Activated T-helper 1 cell treated with anti-CD3 and anti-CD28 coated beads, Interleukin-12 subunit alpha, Interleukin-12 subunit beta, Interleukin-2, Interleukin-4 antibody, amounts not matched to agents 30 ng/mL and 10 ng/mL and 1 ng/mL, durations not matched to agents 14 hours and 24 hours and 36 hours (primary cell): ENCODE results near the gene SV2C. TPM values are rescaled to one million over a fixed set of nuclear protein-coding genes. Genes with fewer than 3 reads are reported as not detected.

Experiments
- DNase-seq: peaks from one replicate; pipeline ENCODE4 v3.0.0; 2021; ENCODE audit warnings: low spot score
- H3K27ac Mint-ChIP-seq: one replicate; pipeline ENCODE4 v1.8.0; 2021; ENCODE audit warnings: mild to moderate bottlenecking, mixed read lengths
- H3K27me3 Mint-ChIP-seq: one replicate; pipeline ENCODE4 v1.8.0; 2022; ENCODE audit warnings: mild to moderate bottlenecking, moderate library complexity, mixed read lengths; ENCODE audit not compliant: insufficient read depth
- H3K36me3 Mint-ChIP-seq: one replicate; pipeline ENCODE4 v1.8.0; 2021; ENCODE audit warnings: low read depth, mixed read lengths
- H3K4me1 Mint-ChIP-seq: one replicate; pipeline ENCODE4 v1.8.0; 2021; ENCODE audit warnings: low read depth, mixed read lengths
- H3K4me3 Mint-ChIP-seq: one replicate; pipeline ENCODE4 v1.8.0; 2021; ENCODE audit warnings: mild to moderate bottlenecking, moderate library complexity, mixed read lengths
- H3K9me3 Mint-ChIP-seq: one replicate; pipeline ENCODE4 v1.8.0; 2021; ENCODE audit warnings: mixed read lengths
- intact Hi-C: fragments of 100-400 bp; cut with micrococcal nuclease; formaldehyde crosslinking; loops from one replicate; pipeline ENCODE4 v1.15.1; 2024
- total RNA-seq: library from RNA; stranded (reverse); gene quantifications from 2 replicates; pipeline ENCODE4 v1.2.3, GENCODE V29; 2022

SV2C gene
- total RNA-seq, 1 donor from 2014 or later, result 0.05 TPM

DNA sequence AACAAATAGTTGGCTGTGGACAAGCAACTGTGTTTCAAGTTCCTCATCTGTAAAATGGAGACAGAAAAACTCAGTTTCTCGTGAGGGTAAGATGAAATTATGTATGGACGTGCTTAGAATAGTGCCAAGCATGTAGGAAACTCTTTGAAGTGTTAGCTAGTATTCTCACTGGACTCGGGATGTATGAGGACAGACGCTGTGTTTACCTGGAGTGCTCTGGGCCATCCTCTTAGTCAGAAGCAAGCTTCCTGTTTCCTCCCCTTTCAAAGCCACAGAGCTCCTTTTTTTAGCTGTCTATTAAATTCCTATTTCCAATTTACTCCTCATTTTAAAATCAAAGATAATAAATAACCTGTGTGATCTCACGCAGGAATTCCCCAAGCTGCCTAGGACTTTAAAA, 296.1 kb downstream of the SV2C start:
- intact Hi-C loops, result no loop called here
- peak overlapping the region; percentile 2 for H3K4me3 Mint-ChIP-seq
- peak overlapping the region; percentile 43 for H3K27ac Mint-ChIP-seq
- no peaks in the 10 kb centered on the region for H3K27me3 Mint-ChIP-seq
- H3K9me3 Mint-ChIP-seq, result no peaks in the 10 kb centered on the region
- no peaks in the 10 kb centered on the region for H3K36me3 Mint-ChIP-seq
- peaks cover 20% of the 10 kb centered on the region for H3K4me1 Mint-ChIP-seq
- no peak for DNase-seq

- H3K9me3 Mint-ChIP-seq, result no peaks in the 10 kb centered on the region
- no peaks in the 10 kb centered on the region for H3K27me3 Mint-ChIP-seq
- H3K4me1 Mint-ChIP-seq, result peaks cover 23% of the 10 kb centered on the region
- no peak for DNase-seq
- no peak overlapping the region for H3K4me3 Mint-ChIP-seq
- no peak overlapping the region for H3K27ac Mint-ChIP-seq
- H3K36me3 Mint-ChIP-seq, result no peaks in the 10 kb centered on the region
- intact Hi-C loops, result no loop called here
Measured at GRCh38 chr5:76379855-76380254, 296.7 kb downstream of the SV2C start.

DNA sequence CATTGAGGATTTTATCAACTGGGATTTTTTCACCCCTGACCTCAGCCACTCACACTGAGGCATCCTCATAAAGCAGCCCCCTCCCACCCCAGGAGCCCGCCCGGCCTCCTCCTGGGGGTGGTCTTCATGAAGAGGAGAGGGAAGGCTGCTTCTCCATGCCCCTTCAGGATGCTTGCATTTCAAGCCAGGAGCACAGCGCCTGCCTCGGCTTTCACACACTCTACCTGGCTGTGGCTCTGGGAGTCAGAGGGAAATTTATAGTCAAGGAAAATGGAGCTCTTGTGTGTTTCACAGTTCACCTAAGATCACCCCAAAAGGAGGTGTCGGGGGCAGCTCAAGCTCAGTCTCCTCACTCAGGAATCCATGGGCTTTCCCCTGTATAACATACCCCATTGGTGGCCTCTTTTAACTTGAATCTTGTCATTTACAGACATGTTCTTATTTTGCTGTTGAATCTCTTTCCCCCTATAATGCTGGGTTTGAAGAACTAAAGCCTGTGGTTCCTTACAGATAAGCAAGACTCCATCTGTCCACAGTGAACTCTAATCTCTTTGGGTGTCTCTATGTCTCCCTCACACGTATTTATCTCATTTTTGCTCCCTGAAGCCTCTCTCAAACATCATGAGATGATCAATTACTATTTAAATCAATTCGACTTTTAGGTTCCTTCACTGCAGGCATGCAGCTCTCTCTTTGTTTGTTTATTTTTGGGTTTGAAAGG, 297.3 kb downstream of the SV2C start:
- no peak overlapping the region for H3K27ac Mint-ChIP-seq
- no peaks in the 10 kb centered on the region for H3K36me3 Mint-ChIP-seq
- H3K4me1 Mint-ChIP-seq, result peaks cover 28% of the 10 kb centered on the region
- intact Hi-C loops, result no loop called here
- no peaks in the 10 kb centered on the region for H3K27me3 Mint-ChIP-seq
- no peak overlapping the region for H3K4me3 Mint-ChIP-seq
- H3K9me3 Mint-ChIP-seq, result no peaks in the 10 kb centered on the region
- DNase-seq, result no peak

GRCh38 chr5:76383126-76383832, 300.1 kb downstream of the SV2C start:
- no peak overlapping the region for H3K27ac Mint-ChIP-seq
- intact Hi-C loops, result no loop called here
- no peaks in the 10 kb centered on the region for H3K9me3 Mint-ChIP-seq

GRCh38 chr5:76384189-76384588, 301.0 kb downstream of the SV2C start:
- Mint-ChIP-seq H3K9me3 (no peaks in the 10 kb centered on the region), H3K4me1 (peaks cover 23% of the 10 kb centered on the region), H3K27me3 (peaks cover under 1% of the 10 kb centered on the region), H3K4me3 (no peak overlapping the region), H3K27ac (no peak overlapping the region), H3K36me3 (no peaks in the 10 kb centered on the region)
- DNase-seq, result no peak
- intact Hi-C loops, result no loop called here

More at GRCh38 chr5:76383126-76383832, 300.1 kb downstream of the SV2C start:
- no peak for DNase-seq
- Mint-ChIP-seq H3K27me3 (no peaks in the 10 kb centered on the region), H3K4me1 (peaks cover 23% of the 10 kb centered on the region), H3K4me3 (no peak overlapping the region), H3K36me3 (no peaks in the 10 kb centered on the region)

GRCh38 chr5:76384705-76385104, 301.5 kb downstream of the SV2C start:
- Mint-ChIP-seq H3K27ac (no peak overlapping the region), H3K4me1 (peaks cover 21% of the 10 kb centered on the region), H3K9me3 (no peaks in the 10 kb centered on the region), H3K4me3 (no peak overlapping the region), H3K36me3 (no peaks in the 10 kb centered on the region), H3K27me3 (peaks cover 3% of the 10 kb centered on the region)
- no peak for DNase-seq
- intact Hi-C loops, result no loop called here

DNA sequence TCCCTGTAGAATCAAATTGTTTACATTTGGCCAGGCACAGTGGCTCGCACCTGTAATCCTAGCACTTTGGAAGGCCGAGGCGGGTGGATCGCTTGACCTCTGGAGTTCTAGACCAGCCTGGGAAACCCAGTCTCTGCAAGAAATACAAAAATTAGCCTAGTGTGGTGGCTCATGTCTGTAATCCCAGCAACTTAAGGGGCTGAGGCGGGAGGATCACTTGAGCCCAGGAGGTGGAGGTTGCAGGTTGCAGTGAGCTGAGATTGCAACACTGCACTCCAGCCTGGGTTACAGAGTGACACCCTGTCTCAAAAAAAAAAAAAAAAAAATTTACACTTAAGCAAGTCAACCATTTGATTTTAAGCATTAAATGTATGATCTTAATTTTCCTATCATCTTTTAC, 302.4 kb downstream of the SV2C start:
- Mint-ChIP-seq H3K36me3 (no peaks in the 10 kb centered on the region), H3K4me1 (peaks cover 29% of the 10 kb centered on the region), H3K27me3 (peaks cover 3% of the 10 kb centered on the region), H3K9me3 (no peaks in the 10 kb centered on the region), H3K4me3 (no peak overlapping the region), H3K27ac (no peak overlapping the region)
- intact Hi-C loops, result no loop called here
- no peak for DNase-seq

DNA sequence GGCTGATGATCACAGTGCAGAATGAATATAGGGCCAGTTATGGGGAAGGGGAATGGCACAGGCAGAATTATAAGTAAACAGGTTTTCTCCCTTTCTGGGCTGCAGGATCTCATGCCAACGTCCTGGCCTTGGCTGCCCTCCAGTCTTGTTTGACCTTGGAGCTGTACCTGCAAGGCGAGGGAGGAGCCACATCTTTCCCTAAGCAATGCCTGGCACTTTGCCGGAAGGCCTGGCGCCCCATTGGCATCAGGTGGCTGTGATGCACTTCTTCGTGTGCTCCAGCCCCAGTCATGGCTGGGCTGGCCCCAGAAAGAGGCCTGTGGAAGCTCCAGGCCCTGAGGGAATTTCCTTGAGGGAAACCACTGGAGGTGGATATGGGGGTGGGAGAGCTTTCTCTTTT, 303.2 kb downstream of the SV2C start:
- no peak for DNase-seq
- no peaks in the 10 kb centered on the region for H3K9me3 Mint-ChIP-seq
- H3K36me3 Mint-ChIP-seq, result no peaks in the 10 kb centered on the region
- peaks cover 37% of the 10 kb centered on the region for H3K4me1 Mint-ChIP-seq
- no peak overlapping the region for H3K4me3 Mint-ChIP-seq
- H3K27ac Mint-ChIP-seq, result no peak overlapping the region
- peaks cover 3% of the 10 kb centered on the region for H3K27me3 Mint-ChIP-seq
- intact Hi-C loops, result no loop called here

DNA sequence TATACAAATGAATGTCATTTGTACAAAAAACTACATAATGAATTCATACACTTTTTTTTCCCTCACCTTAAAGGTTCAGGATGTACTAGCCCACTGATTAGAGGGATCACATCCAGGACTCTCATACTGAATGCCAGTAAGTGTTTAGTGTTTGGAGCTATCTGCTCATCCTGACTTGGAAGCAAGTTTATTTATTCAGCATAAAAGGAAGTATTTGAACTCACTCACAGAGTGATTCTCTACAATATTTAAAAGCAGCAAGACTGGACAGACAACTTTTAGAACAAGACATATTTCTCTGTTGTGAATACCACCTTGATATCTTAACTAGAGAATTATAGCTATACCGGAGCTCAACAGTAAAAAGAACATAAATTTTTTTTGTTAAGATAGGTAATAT, 305.1 kb downstream of the SV2C start:
- peaks cover 3% of the 10 kb centered on the region for H3K27me3 Mint-ChIP-seq
- DNase-seq, result no peak
- H3K27ac Mint-ChIP-seq, result no peak overlapping the region
- peaks cover 51% of the 10 kb centered on the region for H3K4me1 Mint-ChIP-seq
- no peak overlapping the region for H3K4me3 Mint-ChIP-seq
- intact Hi-C loops, result no loop called here
- peaks cover 1% of the 10 kb centered on the region for H3K36me3 Mint-ChIP-seq
- H3K9me3 Mint-ChIP-seq, result no peaks in the 10 kb centered on the region

DNA sequence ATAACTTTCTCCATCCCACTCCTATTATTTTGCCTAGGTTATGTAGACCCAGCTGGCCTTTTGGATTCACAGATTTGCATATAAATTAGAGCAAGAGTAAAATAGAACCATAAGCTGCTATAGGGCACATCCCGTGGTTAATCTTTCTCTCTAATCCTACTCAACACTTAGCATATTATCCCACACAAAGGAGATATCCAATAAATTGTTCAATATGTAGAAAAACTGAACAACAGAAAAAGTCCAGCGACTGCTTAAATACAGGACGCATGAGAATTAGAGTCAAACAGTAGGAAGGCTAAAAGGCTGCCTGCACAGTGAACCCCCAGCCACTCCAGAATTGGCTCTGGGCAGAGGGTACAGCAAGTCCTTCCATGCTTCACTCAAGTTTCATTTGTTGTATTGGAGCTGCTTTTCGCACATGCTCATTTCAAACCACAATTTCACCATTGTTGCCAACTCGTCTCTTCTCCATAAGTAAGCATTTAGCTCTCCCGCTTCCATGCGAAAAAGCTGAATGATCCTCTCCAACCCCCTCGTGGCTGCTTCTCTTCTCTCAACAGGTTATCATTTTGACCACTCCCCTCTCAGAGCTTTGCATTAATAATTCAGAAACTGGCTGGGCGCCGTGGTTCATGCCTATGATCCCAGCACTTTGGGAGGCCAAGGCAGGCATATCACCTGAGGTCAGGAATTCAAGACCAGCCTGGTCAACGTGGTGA, 305.8 kb downstream of the SV2C start:
- no peak overlapping the region for H3K27ac Mint-ChIP-seq
- intact Hi-C loops, result no loop called here
- H3K27me3 Mint-ChIP-seq, result peaks cover 3% of the 10 kb centered on the region
- H3K4me3 Mint-ChIP-seq, result no peak overlapping the region
- no peak for DNase-seq
- peaks cover 53% of the 10 kb centered on the region for H3K4me1 Mint-ChIP-seq
- H3K36me3 Mint-ChIP-seq, result peaks cover 1% of the 10 kb centered on the region
- no peaks in the 10 kb centered on the region for H3K9me3 Mint-ChIP-seq

GRCh38 chr5:76389513-76390154, 306.5 kb downstream of the SV2C start:
- Mint-ChIP-seq H3K4me3 (no peak overlapping the region), H3K36me3 (peaks cover 1% of the 10 kb centered on the region), H3K4me1 (peaks cover 55% of the 10 kb centered on the region), H3K27me3 (peaks cover 3% of the 10 kb centered on the region), H3K9me3 (no peaks in the 10 kb centered on the region), H3K27ac (no peak overlapping the region)
- no peak for DNase-seq
- intact Hi-C loops, result no loop called here

GRCh38 chr5:76391014-76391413, 307.8 kb downstream of the SV2C start:
- Mint-ChIP-seq H3K4me1 (peaks cover 51% of the 10 kb centered on the region), H3K27ac (no peak overlapping the region), H3K36me3 (peaks cover 1% of the 10 kb centered on the region), H3K9me3 (no peaks in the 10 kb centered on the region), H3K27me3 (peaks cover 5% of the 10 kb centered on the region), H3K4me3 (no peak overlapping the region)
- intact Hi-C loops, result loop anchor here (1.0 kb wide), 1 partner anchor 48 kb away; no protein-coding TSS in a partner anchor
- DNase-seq, result no peak
